Endothelial cell of umbilical vein (primary cell): ENCODE data around the gene SNRNP27. TPM values are rescaled to one million over a fixed set of nuclear protein-coding genes. Genes with fewer than 3 reads are reported as not detected.
A peak's percentile ranks its signal among the peaks of the same experiment; 100 is the strongest.

Experiments
- BruUV-seq: library from RNA; stranded (reverse); fragments of 400-500 nt; replicated peaks from 2 replicates; lab custom pipeline; 2021; lab: Mats Ljungman, UMichigan
- CTCF ChIA-PET: fragments of 300-600, 350-600 bp; sonication (Branson Sonifier 250); formaldehyde crosslinking; loops from one replicate; lab custom pipeline; 2021; ENCODE audit warnings: antibody characterized with exemption, inconsistent platforms; lab: Charles Lee
- POLR2A ChIA-PET: fragments of 300-600, 350-600 bp; sonication (Branson Sonifier 250); formaldehyde crosslinking; loops from one replicate; lab custom pipeline; 2021; ENCODE audit warnings: antibody characterized with exemption, inconsistent platforms; lab: Charles Lee
- DNase-seq: peaks from one replicate; pipeline ENCODE4 v3.0.0-alpha.2; 2011; ENCODE audit warnings: low read depth, low spot score
- FAIRE-seq: peaks from 2 replicates; lab custom pipeline; 2011; peaks lifted over from hg19 to GRCh38; lab: Jason Lieb, UNC
- H2AFZ ChIP-seq: 2 replicates; pipeline ENCODE4 v1.6.0; 2012; ENCODE audit warnings: low read depth, low read length, control low read depth, inconsistent platforms
- H3K27ac ChIP-seq: 2 replicates; pipeline ENCODE4 v1.5.1; 2011; ENCODE audit warnings: low read depth, mild to moderate bottlenecking, control low read depth, low read length, moderate library complexity; ENCODE audit not compliant: insufficient read depth
- H3K27me3 ChIP-seq, 2 experiments: 2 replicates each; pipeline versions ENCODE4 v1.6.0 to v1.6.1; 2011; ENCODE audit warnings: low read length in 2 of 2, mixed read lengths in 1 of 2; ENCODE audit not compliant: control insufficient read depth in 2 of 2, insufficient read depth in 2 of 2
- H3K36me3 ChIP-seq, 2 experiments: 2 replicates in 1 of 2; 3 replicates in 1 of 2; pipeline ENCODE4 v1.5.1; 2011; ENCODE audit warnings: low read length in 2 of 2, mild to moderate bottlenecking in 1 of 2, moderate library complexity in 1 of 2; ENCODE audit not compliant: control insufficient read depth in 2 of 2, insufficient read depth in 2 of 2; ENCODE audit errors: extremely low read depth in 1 of 2
- H3K4me1 ChIP-seq: 3 replicates; pipeline ENCODE4 v1.5.1; 2011; ENCODE audit warnings: mild to moderate bottlenecking, low read length; ENCODE audit not compliant: control insufficient read depth, insufficient read depth; ENCODE audit errors: extremely low read depth
- H3K4me2 ChIP-seq: 2 replicates; pipeline ENCODE4 v1.6.1; 2011; ENCODE audit warnings: low read length, control low read depth, mixed read lengths; ENCODE audit not compliant: insufficient read depth
- H3K4me3 ChIP-seq, 3 experiments: fragments of 200-600 bp in 1 of 3; sonication (generic), shearing (Covaris generic) in 1 of 3; replicated peaks in 1 of 3; 2 replicates each; pipeline ENCODE4 v1.5.1; 2011 to 2016; ENCODE audit warnings: control low read depth in 3 of 3, low read length in 3 of 3, mild to moderate bottlenecking in 2 of 3, inconsistent platforms in 1 of 3, low read depth in 1 of 3, moderate library complexity in 1 of 3; ENCODE audit not compliant: insufficient read depth in 1 of 3
- H3K79me2 ChIP-seq: 2 replicates; pipeline ENCODE4 v1.6.0; 2012; ENCODE audit warnings: low read length, inconsistent platforms; ENCODE audit not compliant: control insufficient read depth, insufficient read depth
- H3K9ac ChIP-seq: replicated peaks from 2 replicates; pipeline ENCODE3; 2011; ENCODE audit warnings: low read length, control low read depth; ENCODE audit not compliant: insufficient read depth; ENCODE audit errors: extremely low read depth
- H3K9me1 ChIP-seq: replicated peaks from 3 replicates; pipeline ENCODE4 v1.6.0; 2011; ENCODE audit warnings: mild to moderate bottlenecking, low read length; ENCODE audit not compliant: control insufficient read depth, insufficient read depth; ENCODE audit errors: extremely low read depth
- H3K9me3 ChIP-seq: replicated peaks from 2 replicates; pipeline ENCODE4 v1.5.1; 2012; ENCODE audit warnings: low read length, inconsistent platforms; ENCODE audit not compliant: control insufficient read depth, insufficient read depth
- H4K20me1 ChIP-seq: replicated peaks from 2 replicates; pipeline ENCODE3; 2011; ENCODE audit warnings: mild to moderate bottlenecking, low read length; ENCODE audit not compliant: control insufficient read depth, insufficient read depth; ENCODE audit errors: extremely low read depth
- CTCF ChIP-seq, 2 donors: IDR thresholded peaks; 1 replicate in 1 of 2; 2 replicates in 1 of 2; pipeline ENCODE4 v1.5.1; 2011; ENCODE audit warnings: low read length in 2 of 2, mild to moderate bottlenecking in 2 of 2, moderate library complexity in 2 of 2, control low read depth in 1 of 2, inconsistent platforms in 1 of 2, low read depth in 1 of 2; ENCODE audit not compliant: insufficient read depth in 1 of 2; ENCODE audit errors: extremely low read depth in 1 of 2
- EZH2 ChIP-seq: IDR thresholded peaks from 2 replicates; pipeline ENCODE4 v1.6.1; 2012; ENCODE audit warnings: borderline replicate concordance, low read depth, mild to moderate bottlenecking, moderate library complexity, low read length, inconsistent platforms; ENCODE audit not compliant: severe bottlenecking
- FOS ChIP-seq: IDR thresholded peaks from 2 replicates; pipeline ENCODE4 v1.6.1; 2011; ENCODE audit warnings: mild to moderate bottlenecking, low read length, moderate library complexity, borderline replicate concordance; ENCODE audit not compliant: insufficient read depth
- GATA2 ChIP-seq: IDR thresholded peaks from 2 replicates; pipeline ENCODE4 v1.7.0; 2011; ENCODE audit warnings: low read depth, mild to moderate bottlenecking, moderate library complexity, mixed read lengths, low read length; ENCODE audit not compliant: insufficient read length, insufficient read depth
- JUN ChIP-seq: IDR thresholded peaks from 2 replicates; pipeline ENCODE4 v1.6.1; 2011; ENCODE audit warnings: borderline replicate concordance, low read depth; ENCODE audit not compliant: insufficient read length, insufficient read depth
- MYC ChIP-seq: IDR thresholded peaks from one replicate; pipeline ENCODE4 v1.6.1; 2011; ENCODE audit warnings: mild to moderate bottlenecking, low read depth, low read length
- POLR2A ChIP-seq: IDR thresholded peaks from 2 replicates; pipeline ENCODE4 v1.6.1; 2012; ENCODE audit warnings: low read depth, mild to moderate bottlenecking, control low read depth, low read length
- POLR2AphosphoS5 ChIP-seq: IDR thresholded peaks from 2 replicates; pipeline ENCODE4 v1.6.1; 2012; ENCODE audit warnings: low read depth, mild to moderate bottlenecking, control low read depth, low read length, moderate library complexity; ENCODE audit not compliant: insufficient read depth
- dilution Hi-C: fragments of 300-500 bp; cut with MboI; formaldehyde crosslinking; loops from one replicate; pipeline ENCODE4 v1.15.0; 2019; ENCODE audit warnings: low sequenced_read_pairs; ENCODE audit not compliant: extremely low pct_ligation_motif_present
- intact Hi-C: fragments of 100-400 bp; cut with micrococcal nuclease; formaldehyde crosslinking; loops from one replicate; pipeline ENCODE4 v1.10.0; 2022
- polyA plus RNA-seq, 4 experiments: library from polyadenylated mRNA; depleted of rRNA in 3 of 4; stranded (reverse) in 3 of 4; unstranded in 1 of 4; fragments of >200 nt; gene quantifications; 2 replicates each; pipeline versions ENCODE4 v1.2.1 to v1.2.3, GENCODE V29; 2011 to 2012; ENCODE audit warnings: missing spikeins in 1 of 4
- total RNA-seq: library from RNA; stranded (reverse); gene quantifications from 2 replicates; pipeline ENCODE4 v1.2.3, GENCODE V29; 2021
- TF ChIP-seq, protein P1 (sequence below): IDR thresholded peaks from 2 replicates; pipeline ENCODE4 v1.6.1; 2011; ENCODE audit not compliant: insufficient read depth, insufficient read length

SNRNP27 gene
- total and polyA plus RNA-seq, 2 donors (not counting 3 experiments of a cell fraction or from before 2014, with no cell fraction given): 12.7 to 50.6 TPM

GRCh38 chr2:69914164-69914949, 20.6 kb downstream of the SNRNP27 start:
- Histone ChIP-seq H3K9ac (peak overlapping the region; percentile 95), H4K20me1 (no peaks in the 10 kb centered on the region), H3K79me2 (peaks cover 13% of the 10 kb centered on the region), H3K27me3 (no peaks in the 10 kb centered on the region), H3K4me1 (peaks cover 35% of the 10 kb centered on the region), H3K36me3 (peaks cover 0 to 5% of the 10 kb centered on the region in 2 experiments), H3K27ac (peak overlapping the region; percentile 84), H3K9me1 (no peaks in the 10 kb centered on the region), H3K9me3 (no peaks in the 10 kb centered on the region), H2AFZ (peak overlapping the region; percentile 23), H3K4me3 (peak overlapping the region; percentile 62 to 76 (median 65)), H3K4me2 (peak overlapping the region; percentile 91)
- FAIRE-seq (peak; percentile 97), DNase-seq (peak; percentile 100)
- dilution Hi-C loops (no loop called here), intact Hi-C loops (loop anchor here (1.0 to 10.0 kb wide), 10 partner anchors 20 to 378 kb away; partner anchors contain the start of genes SNRPG and TIA1)
- POLR2A ChIA-PET: interaction anchor here (0.6 to 2.1 kb wide), 21 partner anchors 9 to 712 kb away, joined by 3 to 17 read pairs (median 4); partner anchors contain the start of genes C2orf42, PCBP1, PCYOX1 and SNRPG
- CTCF ChIA-PET: interaction anchor here (0.6 to 9.2 kb wide), 27 partner anchors 17 to 390 kb away, joined by 3 to 104 read pairs (median 4); partner anchors contain the start of genes ANXA4, C2orf42, FAM136A and PCYOX1
- TSS peak; percentile 78 for BruUV-seq
- TF ChIP-seq MYC (peak; percentile 22), CTCF (IDR thresholded peaks at IDR 0.05; ENCODE audit: extremely low read depth in 1 of 2, insufficient read depth in 1 of 2, low read depth in 1 of 2, low read length in 2 of 2) (peak in 1 of 2 donors; percentile 25), FOS (peak; percentile 37), GATA2 (no peak), POLR2A (peak; percentile 84), POLR2AphosphoS5 (no peak), EZH2 (peak; percentile 72), JUN (peak; percentile 85)
- TF ChIP-seq, protein P1, sequence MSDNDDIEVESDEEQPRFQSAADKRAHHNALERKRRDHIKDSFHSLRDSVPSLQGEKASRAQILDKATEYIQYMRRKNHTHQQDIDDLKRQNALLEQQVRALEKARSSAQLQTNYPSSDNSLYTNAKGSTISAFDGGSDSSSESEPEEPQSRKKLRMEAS: peak; percentile 64
